T-helper 1 cell treated with Interleukin-12 subunit alpha and Interleukin-12 subunit beta and Interleukin-4 antibody, amounts not matched to agents 30 μg/mL and 1 μg/mL, for 36 hours (primary cell): Measurements from ENCODE around the gene ABO.
"Not testable (repeated sequence)": the region's sequence is repeated elsewhere in the genome, so short reads cannot be mapped to it uniquely, and the experiment has no call there.

Source experiments
- H3K27ac Mint-ChIP-seq: one replicate; pipeline ENCODE4 v1.8.0; 2021; ENCODE audit warnings: mild to moderate bottlenecking, mixed read lengths
- H3K27me3 Mint-ChIP-seq: one replicate; pipeline ENCODE4 v1.8.0; 2021; ENCODE audit warnings: low read depth, mixed read lengths
- H3K36me3 Mint-ChIP-seq: one replicate; pipeline ENCODE4 v1.8.0; 2021; ENCODE audit warnings: low read depth, mixed read lengths
- H3K4me1 Mint-ChIP-seq: one replicate; pipeline ENCODE4 v1.8.0; 2021; ENCODE audit warnings: low read depth, mixed read lengths
- H3K4me3 Mint-ChIP-seq: one replicate; pipeline ENCODE4 v1.8.0; 2021; ENCODE audit warnings: mild to moderate bottlenecking, moderate library complexity, mixed read lengths
- H3K9me3 Mint-ChIP-seq: one replicate; pipeline ENCODE4 v1.8.0; 2021; ENCODE audit warnings: mixed read lengths

ABO gene

GRCh38 chr9:133223159-133223756 lies 51.7 kb downstream of the ABO start:
- not testable (repeated sequence) for H3K4me1 Mint-ChIP-seq, H3K36me3 Mint-ChIP-seq, H3K4me3 Mint-ChIP-seq, H3K27ac Mint-ChIP-seq, H3K9me3 Mint-ChIP-seq
- H3K27me3 Mint-ChIP-seq = peaks cover 19% of the 10 kb centered on the region

- not testable (repeated sequence) for H3K9me3 Mint-ChIP-seq, H3K36me3 Mint-ChIP-seq, H3K4me3 Mint-ChIP-seq, H3K4me1 Mint-ChIP-seq, H3K27ac Mint-ChIP-seq
- peaks cover 28% of the 10 kb centered on the region for H3K27me3 Mint-ChIP-seq
Measured at GRCh38 chr9:133221994-133222393, 53.0 kb downstream of the ABO start.

- Mint-ChIP-seq H3K4me1 (no peaks in the 10 kb centered on the region), H3K4me3 (no peak overlapping the region), H3K9me3 (no peaks in the 10 kb centered on the region), H3K27me3 (peaks cover 33% of the 10 kb centered on the region), H3K36me3 (no peaks in the 10 kb centered on the region), H3K27ac (no peak overlapping the region)
Measured at GRCh38 chr9:133221177-133221809, 53.7 kb downstream of the ABO start.

GRCh38 chr9:133218049-133218975 lies 56.7 kb downstream of the ABO start:
- H3K9me3 Mint-ChIP-seq, H3K27ac Mint-ChIP-seq, H3K4me1 Mint-ChIP-seq, H3K36me3 Mint-ChIP-seq, H3K4me3 Mint-ChIP-seq: not testable (repeated sequence)
- H3K27me3 Mint-ChIP-seq = peaks cover 50% of the 10 kb centered on the region

- peaks cover 53% of the 10 kb centered on the region for H3K27me3 Mint-ChIP-seq
- H3K4me1 Mint-ChIP-seq, H3K9me3 Mint-ChIP-seq, H3K36me3 Mint-ChIP-seq, H3K4me3 Mint-ChIP-seq, H3K27ac Mint-ChIP-seq: not testable (repeated sequence)
Measured at GRCh38 chr9:133217333-133217988, 57.5 kb downstream of the ABO start.

GRCh38 chr9:133214276-133214675 lies 60.7 kb downstream of the ABO start:
- H3K9me3 Mint-ChIP-seq, H3K27ac Mint-ChIP-seq, H3K36me3 Mint-ChIP-seq, H3K4me3 Mint-ChIP-seq, H3K4me1 Mint-ChIP-seq: not testable (repeated sequence)
- H3K27me3 Mint-ChIP-seq = peaks cover 46% of the 10 kb centered on the region

GRCh38 chr9:133210609-133211008 lies 64.4 kb downstream of the ABO start:
- Mint-ChIP-seq H3K9me3 (no peaks in the 10 kb centered on the region), H3K36me3 (no peaks in the 10 kb centered on the region), H3K4me1 (no peaks in the 10 kb centered on the region), H3K4me3 (no peak overlapping the region), H3K27me3 (peaks cover 29% of the 10 kb centered on the region), H3K27ac (no peak overlapping the region)

GRCh38 chr9:133210202-133210532 lies 64.8 kb downstream of the ABO start:
- Mint-ChIP-seq H3K27ac (no peak overlapping the region), H3K27me3 (peaks cover 26% of the 10 kb centered on the region), H3K36me3 (no peaks in the 10 kb centered on the region), H3K9me3 (no peaks in the 10 kb centered on the region), H3K4me3 (no peak overlapping the region), H3K4me1 (no peaks in the 10 kb centered on the region)

- not testable (repeated sequence) for H3K27ac Mint-ChIP-seq, H3K9me3 Mint-ChIP-seq, H3K4me1 Mint-ChIP-seq, H3K4me3 Mint-ChIP-seq, H3K36me3 Mint-ChIP-seq
- H3K27me3 Mint-ChIP-seq = peaks cover 25% of the 10 kb centered on the region
Measured at GRCh38 chr9:133209327-133210201, 65.4 kb downstream of the ABO start.

GRCh38 chr9:133208880-133209300 lies 66.1 kb downstream of the ABO start, which contains the start of gene OBP2B:
OBP2B (minus strand) TSS chr9:133209250; CDS start chr9:133209199, 51 bp downstream.
- H3K27me3 Mint-ChIP-seq = peaks cover 19% of the 10 kb centered on the region
- not testable (repeated sequence) for H3K36me3 Mint-ChIP-seq, H3K9me3 Mint-ChIP-seq, H3K4me1 Mint-ChIP-seq, H3K27ac Mint-ChIP-seq, H3K4me3 Mint-ChIP-seq

GRCh38 chr9:133208171-133208879 lies 66.7 kb downstream of the ABO start:
- H3K36me3 Mint-ChIP-seq, H3K27ac Mint-ChIP-seq, H3K4me1 Mint-ChIP-seq, H3K9me3 Mint-ChIP-seq, H3K4me3 Mint-ChIP-seq: not testable (repeated sequence)
- peaks cover 15% of the 10 kb centered on the region for H3K27me3 Mint-ChIP-seq

GRCh38 chr9:133207540-133208170 lies 67.3 kb downstream of the ABO start:
- H3K9me3 Mint-ChIP-seq = no peaks in the 10 kb centered on the region
- H3K4me1 Mint-ChIP-seq = no peaks in the 10 kb centered on the region
- H3K27ac Mint-ChIP-seq = no peak overlapping the region
- H3K36me3 Mint-ChIP-seq = no peaks in the 10 kb centered on the region
- peaks cover 15% of the 10 kb centered on the region for H3K27me3 Mint-ChIP-seq
- H3K4me3 Mint-ChIP-seq = no peak overlapping the region

- no peaks in the 10 kb centered on the region for H3K4me1 Mint-ChIP-seq
- no peak overlapping the region for H3K27ac Mint-ChIP-seq
- no peak overlapping the region for H3K4me3 Mint-ChIP-seq
- no peaks in the 10 kb centered on the region for H3K9me3 Mint-ChIP-seq
- peaks cover 13% of the 10 kb centered on the region for H3K27me3 Mint-ChIP-seq
- no peaks in the 10 kb centered on the region for H3K36me3 Mint-ChIP-seq
Measured at GRCh38 chr9:133207021-133207531, 67.9 kb downstream of the ABO start.
